Stomach smooth muscle (tissue), 2 donors: ENCODE measurements around the gene AVP.
A peak's percentile ranks its signal among the peaks of the same experiment; 100 is the strongest.
"Not testable (repeated sequence)": the region's sequence is repeated elsewhere in the genome, so short reads cannot be mapped to it uniquely, and the experiment has no call there.

Experiments
- H3K27ac ChIP-seq: one replicate; pipeline ENCODE4 v1.7.0; 2013; ENCODE audit warnings: mild to moderate bottlenecking, low read length, inconsistent platforms
- H3K27me3 ChIP-seq, 2 donors: one replicate each; pipeline ENCODE4 v1.7.0; 2013; ENCODE audit warnings: low read length in 2 of 2; ENCODE audit not compliant: insufficient read depth in 2 of 2, control insufficient read depth in 1 of 2
- H3K36me3 ChIP-seq, 2 donors: one replicate each; pipeline ENCODE4 v1.7.0; 2013; ENCODE audit warnings: low read length in 2 of 2; ENCODE audit not compliant: control insufficient read depth in 2 of 2, insufficient read depth in 2 of 2
- H3K4me1 ChIP-seq: one replicate; pipeline ENCODE4 v1.7.0; 2013; ENCODE audit warnings: low read length; ENCODE audit not compliant: control insufficient read depth, insufficient read depth
- H3K4me3 ChIP-seq, 2 donors: one replicate each; pipeline ENCODE4 v1.7.0; 2013; ENCODE audit warnings: low read length in 2 of 2
- H3K9ac ChIP-seq, 2 donors: one replicate each; pipeline ENCODE4 v1.7.0; 2013; ENCODE audit warnings: low read length in 2 of 2, mild to moderate bottlenecking in 1 of 2
- H3K9me3 ChIP-seq, 2 donors: one replicate each; pipeline ENCODE4 v1.7.0; 2013; ENCODE audit warnings: low read length in 2 of 2; ENCODE audit not compliant: control insufficient read depth in 2 of 2
- donor health status: healthy.
- donor health status: Pancreatic carcinoma.

The AVP gene

GRCh38 chr20:3070725-3071124, 13.8 kb downstream of the AVP start:
- peaks cover 9% of the 10 kb centered on the region for H3K4me1 ChIP-seq
- H3K36me3 ChIP-seq = no peaks in the 10 kb centered on the region
- H3K27me3 ChIP-seq = peaks cover 15 to 25% of the 10 kb centered on the region in 2 donors
- no peaks in the 10 kb centered on the region for H3K9me3 ChIP-seq
- no peak overlapping the region for H3K4me3 ChIP-seq
- no peak overlapping the region for H3K27ac ChIP-seq
- no peak overlapping the region for H3K9ac ChIP-seq

GRCh38 chr20:3068986-3069900, 15.3 kb downstream of the AVP start:
- Histone ChIP-seq H3K27me3 (peaks cover 15 to 24% of the 10 kb centered on the region in 2 donors), H3K36me3 (no peaks in the 10 kb centered on the region), H3K9me3 (no peaks in the 10 kb centered on the region), H3K4me3 (no peak overlapping the region), H3K4me1 (peaks cover 9% of the 10 kb centered on the region), H3K27ac (no peak overlapping the region), H3K9ac (no peak overlapping the region)

- Histone ChIP-seq H3K4me1 (peaks cover 9% of the 10 kb centered on the region), H3K27me3 (peaks cover 15 to 24% of the 10 kb centered on the region in 2 donors), H3K9ac (no peak overlapping the region)
Observed at GRCh38 chr20:3068075-3068474, 16.4 kb downstream of the AVP start.

GRCh38 chr20:3067139-3068014, 17.1 kb downstream of the AVP start:
- Histone ChIP-seq H3K4me3 (no peak overlapping the region), H3K36me3 (no peaks in the 10 kb centered on the region), H3K9ac (no peak overlapping the region), H3K4me1 (peaks cover 6% of the 10 kb centered on the region), H3K27ac (no peak overlapping the region), H3K27me3 (peaks cover 11 to 18% of the 10 kb centered on the region in 2 donors), H3K9me3 (no peaks in the 10 kb centered on the region)

More at GRCh38 chr20:3068075-3068474, 16.4 kb downstream of the AVP start:
- Histone ChIP-seq H3K9me3 (no peaks in the 10 kb centered on the region), H3K27ac (no peak overlapping the region), H3K4me3 (no peak overlapping the region), H3K36me3 (no peaks in the 10 kb centered on the region)

- H3K27me3 ChIP-seq, H3K4me1 ChIP-seq, H3K9ac ChIP-seq, H3K27ac ChIP-seq, H3K36me3 ChIP-seq, H3K9me3 ChIP-seq, H3K4me3 ChIP-seq: not testable (repeated sequence)
Observed at GRCh38 chr20:3064119-3064518, 20.4 kb downstream of the AVP start.

GRCh38 chr20:3059489-3059888, 25.0 kb downstream of the AVP start:
- Histone ChIP-seq H3K9ac (no peak overlapping the region), H3K4me1 (no peaks in the 10 kb centered on the region), H3K9me3 (no peaks in the 10 kb centered on the region), H3K36me3 (no peaks in the 10 kb centered on the region), H3K27ac (no peak overlapping the region), H3K4me3 (no peak overlapping the region), H3K27me3 (no peaks in the 10 kb centered on the region)

- H3K4me3 ChIP-seq = no peak overlapping the region
- H3K27me3 ChIP-seq = no peaks in the 10 kb centered on the region
- H3K4me1 ChIP-seq = peaks cover 19% of the 10 kb centered on the region
- no peak overlapping the region for H3K27ac ChIP-seq
- peaks cover 14 to 23% of the 10 kb centered on the region in 2 donors for H3K36me3 ChIP-seq
- no peaks in the 10 kb centered on the region for H3K9me3 ChIP-seq
- no peak overlapping the region for H3K9ac ChIP-seq
Observed at GRCh38 chr20:3051385-3052019, 33.0 kb downstream of the AVP start.

GRCh38 chr20:3047486-3048419, 36.8 kb downstream of the AVP start:
- Histone ChIP-seq H3K9ac (no peak overlapping the region), H3K4me3 (no peak overlapping the region)

GRCh38 chr20:3046677-3047462, 37.7 kb downstream of the AVP start:
- Histone ChIP-seq H3K9me3 (no peaks in the 10 kb centered on the region), H3K36me3 (peaks cover 14 to 23% of the 10 kb centered on the region in 2 donors), H3K4me3 (peak overlapping the region; percentile 78 to 88), H3K27me3 (no peaks in the 10 kb centered on the region), H3K9ac (peak overlapping the region; percentile 68 to 75), H3K27ac (peak overlapping the region; percentile 81), H3K4me1 (peaks cover 39% of the 10 kb centered on the region)

More at GRCh38 chr20:3047486-3048419, 36.8 kb downstream of the AVP start:
- Histone ChIP-seq H3K27ac (no peak overlapping the region), H3K27me3 (no peaks in the 10 kb centered on the region), H3K36me3 (peaks cover 14 to 23% of the 10 kb centered on the region in 2 donors), H3K4me1 (peaks cover 34% of the 10 kb centered on the region), H3K9me3 (no peaks in the 10 kb centered on the region)
